ENCODE data around the gene PPARG.
"Not testable (repeated sequence)": the region's sequence is repeated elsewhere in the genome, so short reads cannot be mapped to it uniquely, and the experiment has no call there.

Gene PPARG

GRCh38 chr3:12253516-12254343 lies 35.1 kb upstream of the PPARG start:
- Histone ChIP-seq H3K4me3 (ENCODE audit: insufficient read length, low read depth) (no peak overlapping the region), H3K27me3 (ENCODE audit: insufficient read depth, insufficient read length) (no peaks in the 10 kb centered on the region), H3K9me3 (ENCODE audit: insufficient read depth, low read length) (peaks cover 9% of the 10 kb centered on the region; the same call in 1 of the 2 replicates), H3K4me1 (ENCODE audit: insufficient read depth, insufficient read length) (no peaks in the 10 kb centered on the region), H3K9ac (ENCODE audit: insufficient read length, low read depth) (no peak overlapping the region), H3K36me3 (ENCODE audit: insufficient read depth, insufficient read length, low read length) (no peaks in the 10 kb centered on the region)
- TF ChIP-seq SUZ12 (IDR thresholded peaks at IDR 0.05; ENCODE audit: extremely low read depth, insufficient read depth, insufficient read length), result no peak
- no peak for TF ChIP-seq YY1 (IDR thresholded peaks at IDR 0.05; ENCODE audit: insufficient read depth, insufficient read length)
- no peak for TF ChIP-seq ZNF274 (IDR thresholded peaks at IDR 0.05; ENCODE audit: low read depth, low read length)
- no peak for DNase-seq (ENCODE audit: low read depth, low spot score)

GRCh38 chr3:12255393-12255792 lies 33.5 kb upstream of the PPARG start:
- DNase-seq (ENCODE audit: low read depth, low spot score), result no peak
- Histone ChIP-seq H3K27me3 (ENCODE audit: insufficient read depth, insufficient read length) (no peaks in the 10 kb centered on the region), H3K36me3 (ENCODE audit: insufficient read depth, insufficient read length, low read length) (no peaks in the 10 kb centered on the region), H3K9me3 (ENCODE audit: insufficient read depth, low read length) (no peaks in the 10 kb centered on the region), H3K9ac (ENCODE audit: insufficient read length, low read depth) (no peak overlapping the region), H3K4me1 (ENCODE audit: insufficient read depth, insufficient read length) (no peaks in the 10 kb centered on the region), H3K4me3 (ENCODE audit: insufficient read length, low read depth) (no peak overlapping the region)
- no peak for TF ChIP-seq ZNF274 (IDR thresholded peaks at IDR 0.05; ENCODE audit: low read depth, low read length)
- TF ChIP-seq YY1 (IDR thresholded peaks at IDR 0.05; ENCODE audit: insufficient read depth, insufficient read length), result no peak
- no peak for TF ChIP-seq SUZ12 (IDR thresholded peaks at IDR 0.05; ENCODE audit: extremely low read depth, insufficient read depth, insufficient read length)

- TF ChIP-seq ZNF274 (IDR thresholded peaks at IDR 0.05; ENCODE audit: low read depth, low read length) (no peak), SUZ12 (IDR thresholded peaks at IDR 0.05; ENCODE audit: extremely low read depth, insufficient read depth, insufficient read length) (no peak), YY1 (IDR thresholded peaks at IDR 0.05; ENCODE audit: insufficient read depth, insufficient read length) (no peak)
- no peak overlapping the region for H3K4me3 ChIP-seq (ENCODE audit: insufficient read length, low read depth)
- no peaks in the 10 kb centered on the region for H3K36me3 ChIP-seq (ENCODE audit: insufficient read depth, insufficient read length, low read length)
- H3K9me3 ChIP-seq (ENCODE audit: insufficient read depth, low read length), result no peaks in the 10 kb centered on the region
- H3K9ac ChIP-seq (ENCODE audit: insufficient read length, low read depth), result no peak overlapping the region
- no peaks in the 10 kb centered on the region for H3K4me1 ChIP-seq (ENCODE audit: insufficient read depth, insufficient read length)
- no peaks in the 10 kb centered on the region for H3K27me3 ChIP-seq (ENCODE audit: insufficient read depth, insufficient read length)
- DNase-seq (ENCODE audit: low read depth, low spot score), result no peak
These were observed 30.0 kb upstream of the PPARG start for GRCh38 chr3:12258911-12259310.

GRCh38 chr3:12262173-12262572 lies 26.7 kb upstream of the PPARG start:
- not testable (repeated sequence) for H3K36me3 ChIP-seq (ENCODE audit: insufficient read depth, insufficient read length, low read length); H3K9ac ChIP-seq (ENCODE audit: insufficient read length, low read depth); H3K4me3 ChIP-seq (ENCODE audit: insufficient read length, low read depth); DNase-seq (ENCODE audit: low read depth, low spot score); H3K27me3 ChIP-seq (ENCODE audit: insufficient read depth, insufficient read length); H3K4me1 ChIP-seq (ENCODE audit: insufficient read depth, insufficient read length); H3K9me3 ChIP-seq (ENCODE audit: insufficient read depth, low read length)

GRCh38 chr3:12265508-12265907 lies 23.4 kb upstream of the PPARG start:
- TF ChIP-seq SUZ12 (IDR thresholded peaks at IDR 0.05; ENCODE audit: extremely low read depth, insufficient read depth, insufficient read length) (no peak), ZNF274 (IDR thresholded peaks at IDR 0.05; ENCODE audit: low read depth, low read length) (no peak), YY1 (IDR thresholded peaks at IDR 0.05; ENCODE audit: insufficient read depth, insufficient read length) (no peak)
- H3K4me1 ChIP-seq (ENCODE audit: insufficient read depth, insufficient read length), result no peaks in the 10 kb centered on the region
- H3K27me3 ChIP-seq (ENCODE audit: insufficient read depth, insufficient read length), result no peaks in the 10 kb centered on the region
- no peaks in the 10 kb centered on the region for H3K36me3 ChIP-seq (ENCODE audit: insufficient read depth, insufficient read length, low read length)
- H3K9ac ChIP-seq (ENCODE audit: insufficient read length, low read depth), result no peak overlapping the region
- no peak for DNase-seq (ENCODE audit: low read depth, low spot score)
- H3K4me3 ChIP-seq (ENCODE audit: insufficient read length, low read depth), result no peak overlapping the region
- no peaks in the 10 kb centered on the region for H3K9me3 ChIP-seq (ENCODE audit: insufficient read depth, low read length)

- no peaks in the 10 kb centered on the region for H3K9me3 ChIP-seq (ENCODE audit: insufficient read depth, low read length)
- H3K4me3 ChIP-seq (ENCODE audit: insufficient read length, low read depth), result no peak overlapping the region
- no peaks in the 10 kb centered on the region for H3K4me1 ChIP-seq (ENCODE audit: insufficient read depth, insufficient read length)
- TF ChIP-seq ZNF274 (IDR thresholded peaks at IDR 0.05; ENCODE audit: low read depth, low read length) (no peak), YY1 (IDR thresholded peaks at IDR 0.05; ENCODE audit: insufficient read depth, insufficient read length) (no peak), SUZ12 (IDR thresholded peaks at IDR 0.05; ENCODE audit: extremely low read depth, insufficient read depth, insufficient read length) (no peak)
- no peaks in the 10 kb centered on the region for H3K36me3 ChIP-seq (ENCODE audit: insufficient read depth, insufficient read length, low read length)
- no peaks in the 10 kb centered on the region for H3K27me3 ChIP-seq (ENCODE audit: insufficient read depth, insufficient read length)
- no peak overlapping the region for H3K9ac ChIP-seq (ENCODE audit: insufficient read length, low read depth)
- DNase-seq (ENCODE audit: low read depth, low spot score), result no peak
These were observed 22.8 kb upstream of the PPARG start for GRCh38 chr3:12266038-12266437.

- Histone ChIP-seq H3K4me1 (ENCODE audit: insufficient read depth, insufficient read length) (no peaks in the 10 kb centered on the region), H3K9ac (ENCODE audit: insufficient read length, low read depth) (no peak overlapping the region), H3K36me3 (ENCODE audit: insufficient read depth, insufficient read length, low read length) (no peaks in the 10 kb centered on the region), H3K27me3 (ENCODE audit: insufficient read depth, insufficient read length) (no peaks in the 10 kb centered on the region), H3K4me3 (ENCODE audit: insufficient read length, low read depth) (no peak overlapping the region), H3K9me3 (ENCODE audit: insufficient read depth, low read length) (no peaks in the 10 kb centered on the region)
- no peak for DNase-seq (ENCODE audit: low read depth, low spot score)
- TF ChIP-seq YY1 (IDR thresholded peaks at IDR 0.05; ENCODE audit: insufficient read depth, insufficient read length), result no peak
- TF ChIP-seq SUZ12 (IDR thresholded peaks at IDR 0.05; ENCODE audit: extremely low read depth, insufficient read depth, insufficient read length), result no peak
- TF ChIP-seq ZNF274 (IDR thresholded peaks at IDR 0.05; ENCODE audit: low read depth, low read length), result no peak
These were observed 21.4 kb upstream of the PPARG start for GRCh38 chr3:12267376-12268030.
